ENCODE results near the gene SYCE1. TPM values are rescaled to one million over a fixed set of nuclear protein-coding genes. Genes with fewer than 3 reads are reported as not detected.
"Not testable (repeated sequence)": the region's sequence is repeated elsewhere in the genome, so short reads cannot be mapped to it uniquely, and the experiment has no call there.

SYCE1 gene
- total RNA-seq, 6 donors from 2014 or later: 1.0 to 21.0 TPM; not detected in 4

DNA sequence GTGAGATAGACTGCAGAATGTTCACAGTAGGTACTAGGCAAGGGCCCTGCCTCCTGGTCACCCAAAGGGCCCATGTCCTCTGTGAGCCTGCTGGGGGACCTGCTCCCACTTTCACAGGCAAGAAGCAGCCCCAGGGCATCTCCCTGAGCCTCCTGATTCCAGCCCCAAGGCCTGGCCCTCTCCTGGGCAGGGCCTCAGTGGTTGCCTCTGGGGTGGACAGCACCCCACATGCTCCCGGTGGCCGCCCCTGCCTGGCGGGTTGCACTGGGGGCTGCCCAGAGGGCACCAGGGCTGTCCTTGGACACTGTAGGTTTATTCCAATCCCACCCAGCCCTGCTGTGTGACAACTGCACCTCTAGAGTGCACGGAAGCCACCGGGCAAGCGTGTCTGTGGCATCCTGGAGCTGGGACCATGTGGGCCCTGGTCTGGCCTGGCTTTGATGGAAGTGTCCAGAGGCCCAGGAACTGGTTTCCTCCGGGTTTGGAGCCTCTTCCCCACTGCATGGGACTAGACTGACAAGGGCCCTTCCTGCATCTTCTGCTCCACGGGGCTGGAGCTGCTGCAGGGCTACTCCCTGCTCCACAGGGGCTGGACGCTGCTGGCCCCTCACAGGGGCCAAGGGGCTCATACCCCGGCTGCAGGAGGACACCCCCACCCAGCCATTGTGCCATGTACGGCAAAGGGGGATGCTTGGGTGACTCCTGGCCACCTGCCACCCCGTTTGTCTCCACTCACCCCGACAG, 25.0 kb upstream of the SYCE1 start:
- Histone ChIP-seq H3K27me3 (no peaks in the 10 kb centered on the region), H3K9me3 (no peaks in the 10 kb centered on the region), H3K27ac (no peak overlapping the region), H3K36me3 (no peaks in the 10 kb centered on the region), H3K4me3 (no peak overlapping the region), H3K4me1 (no peaks in the 10 kb centered on the region)
- ATAC-seq (ENCODE audit: low FRiP score in 2 of 2) (peak in 1 of 2 donors; percentile 46), DNase-seq (peak in 1 of 2 donors; percentile 54)
- 69% methylated on average over 11 of the region's 13 CpGs; no CpG with 5 or more reads in 1 of the 2 donors for WGBS, 2 donors
- TF ChIP-seq POLR2AphosphoS5 (IDR thresholded peaks at IDR 0.05): no peak
- TF ChIP-seq, protein P1, sequence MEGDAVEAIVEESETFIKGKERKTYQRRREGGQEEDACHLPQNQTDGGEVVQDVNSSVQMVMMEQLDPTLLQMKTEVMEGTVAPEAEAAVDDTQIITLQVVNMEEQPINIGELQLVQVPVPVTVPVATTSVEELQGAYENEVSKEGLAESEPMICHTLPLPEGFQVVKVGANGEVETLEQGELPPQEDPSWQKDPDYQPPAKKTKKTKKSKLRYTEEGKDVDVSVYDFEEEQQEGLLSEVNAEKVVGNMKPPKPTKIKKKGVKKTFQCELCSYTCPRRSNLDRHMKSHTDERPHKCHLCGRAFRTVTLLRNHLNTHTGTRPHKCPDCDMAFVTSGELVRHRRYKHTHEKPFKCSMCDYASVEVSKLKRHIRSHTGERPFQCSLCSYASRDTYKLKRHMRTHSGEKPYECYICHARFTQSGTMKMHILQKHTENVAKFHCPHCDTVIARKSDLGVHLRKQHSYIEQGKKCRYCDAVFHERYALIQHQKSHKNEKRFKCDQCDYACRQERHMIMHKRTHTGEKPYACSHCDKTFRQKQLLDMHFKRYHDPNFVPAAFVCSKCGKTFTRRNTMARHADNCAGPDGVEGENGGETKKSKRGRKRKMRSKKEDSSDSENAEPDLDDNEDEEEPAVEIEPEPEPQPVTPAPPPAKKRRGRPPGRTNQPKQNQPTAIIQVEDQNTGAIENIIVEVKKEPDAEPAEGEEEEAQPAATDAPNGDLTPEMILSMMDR (IDR thresholded peaks at IDR 0.05): no peak
- no peak for TF ChIP-seq EP300 (IDR thresholded peaks at IDR 0.05)
- TF ChIP-seq POLR2A (IDR thresholded peaks at IDR 0.05): no peak

DNA sequence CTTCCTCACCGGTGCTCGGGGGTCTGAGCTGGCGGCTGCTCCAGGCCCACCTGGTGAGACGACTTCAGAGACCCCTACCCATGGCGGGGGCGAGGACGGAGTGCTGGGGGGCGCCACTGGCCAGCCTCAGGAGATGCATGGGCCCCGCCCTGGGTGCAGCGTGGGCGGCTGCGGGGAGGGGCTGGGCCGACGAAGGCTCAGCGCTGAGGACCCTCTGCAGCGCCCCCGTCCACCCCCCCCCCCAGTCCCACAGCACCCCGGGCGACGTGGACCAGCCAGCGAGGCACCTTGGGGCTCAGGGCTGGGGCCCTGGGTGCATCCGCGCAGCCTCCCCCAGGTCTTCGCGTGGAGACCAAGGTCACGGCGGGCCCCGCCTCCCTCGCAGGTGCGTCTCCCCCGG, 11.7 kb upstream of the SYCE1 start:
- H3K9me3 ChIP-seq: peaks cover 3 to 23% (median 9%) of the 10 kb centered on the region in 4 donors
- not testable (repeated sequence) for H3K4me1 ChIP-seq, H3K36me3 ChIP-seq, H3K27ac ChIP-seq, H3K4me3 ChIP-seq, H3K27me3 ChIP-seq
- ATAC-seq (ENCODE audit: low FRiP score in 2 of 2): peak; percentile 38 to 54
- no CpG with 5 or more reads among the region's 31 CpGs for WGBS, 2 donors
- peak in 1 of 2 donors; percentile 56 for DNase-seq

DNA sequence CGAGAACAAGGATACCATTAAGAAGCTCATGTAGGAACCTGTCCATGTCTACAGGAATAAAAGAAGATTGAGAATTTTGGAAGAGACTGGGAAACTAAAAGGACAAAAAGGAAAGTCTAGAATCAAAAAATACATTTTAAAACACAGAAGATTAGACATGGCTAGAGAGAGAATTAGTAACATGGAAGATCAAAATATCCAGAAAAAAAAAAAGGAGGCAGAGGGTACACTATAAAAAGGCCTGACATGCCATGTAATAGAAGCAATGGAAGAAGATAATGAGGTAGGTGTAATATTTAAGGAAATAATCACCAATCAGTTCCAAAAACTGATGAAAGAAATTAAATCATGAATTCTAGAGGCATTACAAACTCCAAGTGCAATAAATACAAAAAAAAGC, 8.1 kb upstream of the SYCE1 start:
- not testable (repeated sequence) for ATAC-seq (ENCODE audit: low FRiP score in 2 of 2); H3K27ac ChIP-seq; H3K4me1 ChIP-seq; H3K36me3 ChIP-seq; H3K27me3 ChIP-seq; DNase-seq; H3K4me3 ChIP-seq
- 82 to 86% methylated on average over 1 of the region's 1 CpG for WGBS, 2 donors
- peaks cover 0 to 16% (median 6%) of the 10 kb centered on the region in 4 donors for H3K9me3 ChIP-seq

DNA sequence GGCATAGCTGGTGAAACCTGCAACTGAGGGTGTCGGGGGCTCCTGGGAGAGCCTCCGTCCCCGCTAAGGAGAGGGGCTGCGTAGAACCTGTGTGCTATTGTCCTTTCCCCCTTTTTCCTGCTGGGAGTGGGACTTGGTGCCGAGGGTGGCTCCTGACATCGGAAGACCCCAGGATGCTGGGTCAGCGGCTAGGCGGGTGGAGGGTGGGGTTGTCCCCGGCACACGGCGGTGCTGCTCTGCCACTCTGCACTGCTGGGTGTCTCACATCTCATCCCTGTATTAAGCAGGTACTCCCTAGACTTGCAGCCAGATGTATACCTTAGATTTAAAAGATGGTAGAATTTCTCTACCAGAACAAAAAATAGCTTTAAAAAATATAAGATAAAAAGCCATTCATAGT, 6.7 kb upstream of the SYCE1 start:
- not testable (repeated sequence) for H3K4me1 ChIP-seq; H3K27ac ChIP-seq; ATAC-seq (ENCODE audit: low FRiP score in 2 of 2); H3K4me3 ChIP-seq; H3K36me3 ChIP-seq; H3K27me3 ChIP-seq
- H3K9me3 ChIP-seq: peaks cover 0 to 16% (median 6%) of the 10 kb centered on the region in 4 donors
- 91 to 96% methylated on average over 6 to 9 of the region's 11 CpGs for WGBS, 2 donors
- DNase-seq: peak in 1 of 2 donors; percentile 60

DNA sequence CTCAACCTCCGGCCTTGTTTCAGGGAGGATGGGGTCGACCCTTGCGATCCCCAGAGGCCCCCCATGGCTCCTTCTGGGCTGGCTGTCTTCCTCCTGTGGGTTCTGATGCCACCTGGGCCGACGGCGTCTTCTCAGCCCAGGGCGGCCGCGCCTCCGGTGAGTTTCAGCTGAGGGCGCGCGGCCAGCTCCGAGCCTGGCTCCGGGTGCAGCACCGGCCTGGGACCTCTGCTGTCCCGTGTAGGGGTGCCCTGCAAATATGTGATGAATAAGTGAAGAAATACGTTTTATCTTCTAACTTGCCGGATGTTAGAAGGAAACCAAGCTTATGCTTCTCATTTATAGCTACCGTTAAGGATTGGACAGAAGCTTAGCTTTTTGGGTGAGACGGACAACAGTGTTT, 4.4 kb upstream of the SYCE1 start:
- 58% methylated on average over 13 of the region's 21 CpGs; no CpG with 5 or more reads in 1 of the 2 donors for WGBS, 2 donors
- ATAC-seq (ENCODE audit: low FRiP score in 2 of 2); H3K4me1 ChIP-seq; H3K27me3 ChIP-seq; H3K27ac ChIP-seq; H3K4me3 ChIP-seq; H3K36me3 ChIP-seq: not testable (repeated sequence)
- H3K9me3 ChIP-seq: peaks cover 3 to 22% (median 7%) of the 10 kb centered on the region in 4 donors
- DNase-seq: peak in 1 of 2 donors; percentile 85

DNA sequence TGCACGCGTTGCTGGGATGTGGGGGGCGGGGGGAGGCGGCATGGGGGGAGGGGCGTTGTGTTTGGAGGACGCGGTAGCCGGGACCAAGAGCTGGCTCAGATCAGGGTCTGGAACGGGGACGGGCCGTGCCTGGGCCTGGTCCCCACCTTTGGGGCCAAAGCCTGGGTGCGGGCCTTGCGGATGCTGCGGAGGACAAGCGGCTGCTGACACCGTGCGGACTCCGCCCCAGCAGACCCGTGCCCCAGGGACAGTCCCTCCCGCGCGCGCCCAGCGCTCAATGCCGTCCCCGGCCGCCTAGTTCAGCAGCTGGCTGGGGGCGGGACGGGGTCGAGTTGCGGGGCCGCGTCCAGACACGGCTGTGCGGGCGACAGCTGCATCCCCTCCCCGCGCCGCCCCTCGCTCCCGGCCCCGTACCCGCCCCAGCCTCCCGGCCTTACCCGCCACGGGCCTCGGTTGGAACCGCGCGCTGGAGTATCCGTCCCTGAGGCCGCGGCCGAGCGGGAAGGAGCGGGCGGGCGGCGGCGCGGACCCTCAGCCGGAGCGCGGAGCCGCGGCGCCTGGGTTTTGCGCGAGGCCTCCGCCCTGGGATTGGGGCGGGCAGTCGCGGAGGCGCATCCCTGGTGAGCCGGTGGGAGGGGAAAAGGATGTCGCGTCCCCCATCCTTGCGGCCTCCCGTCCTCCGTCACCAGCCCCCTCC, 3.6 kb upstream of the SYCE1 start:
- no CpG with 5 or more reads among the region's 80 CpGs for WGBS, 2 donors
- H3K36me3 ChIP-seq, H3K27ac ChIP-seq, H3K4me1 ChIP-seq, H3K27me3 ChIP-seq, H3K4me3 ChIP-seq: not testable (repeated sequence)
- DNase-seq (peak in 1 of 2 donors; percentile 52), ATAC-seq (ENCODE audit: low FRiP score in 2 of 2) (peak in 1 of 2 donors; percentile 26)
- peaks cover 3 to 22% (median 7%) of the 10 kb centered on the region in 4 donors for H3K9me3 ChIP-seq

DNA sequence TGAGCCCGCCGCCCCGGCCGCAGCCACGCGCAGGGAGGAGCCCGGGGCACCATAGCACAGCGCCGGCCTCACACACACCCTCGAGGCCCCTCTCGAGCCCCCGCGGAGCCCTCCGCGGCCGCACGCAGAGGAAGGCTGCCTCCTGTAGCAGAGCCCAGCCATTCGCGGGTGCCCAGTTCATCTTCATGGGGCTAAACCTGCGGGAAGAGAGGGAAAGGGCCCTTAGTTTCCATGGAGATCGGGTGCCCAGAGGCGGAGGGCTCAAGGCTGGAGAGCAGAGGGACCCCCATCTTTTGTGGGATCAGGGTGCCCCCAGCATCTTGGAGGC, 2.9 kb upstream of the SYCE1 start:
- ATAC-seq (ENCODE audit: low FRiP score in 2 of 2): no peak
- no peaks in the 10 kb centered on the region for H3K36me3 ChIP-seq
- H3K27me3 ChIP-seq: peaks cover 0 to 4% (median 0%) of the 10 kb centered on the region in 4 donors
- DNase-seq: no peak
- TF ChIP-seq EP300 (IDR thresholded peaks at IDR 0.05): no peak
- H3K9me3 ChIP-seq: peaks cover 2 to 15% (median 6%) of the 10 kb centered on the region in 4 donors
- H3K27ac ChIP-seq: no peak overlapping the region
- H3K4me1 ChIP-seq: no peaks in the 10 kb centered on the region
- no peak overlapping the region for H3K4me3 ChIP-seq
- WGBS, 2 donors: 90 to 95% methylated on average over 9 to 13 of the region's 22 CpGs
